NCI-H1092 (cell line): Measurements from ENCODE around the gene GALNS.
"Not testable (repeated sequence)": the region's sequence is repeated elsewhere in the genome, so short reads cannot be mapped to it uniquely, and the experiment has no call there.

Experiments
- DNase-seq: peaks from one replicate; lab custom pipeline; 2025; lab: John Stamatoyannopoulos, UW

The GALNS gene

DNA sequence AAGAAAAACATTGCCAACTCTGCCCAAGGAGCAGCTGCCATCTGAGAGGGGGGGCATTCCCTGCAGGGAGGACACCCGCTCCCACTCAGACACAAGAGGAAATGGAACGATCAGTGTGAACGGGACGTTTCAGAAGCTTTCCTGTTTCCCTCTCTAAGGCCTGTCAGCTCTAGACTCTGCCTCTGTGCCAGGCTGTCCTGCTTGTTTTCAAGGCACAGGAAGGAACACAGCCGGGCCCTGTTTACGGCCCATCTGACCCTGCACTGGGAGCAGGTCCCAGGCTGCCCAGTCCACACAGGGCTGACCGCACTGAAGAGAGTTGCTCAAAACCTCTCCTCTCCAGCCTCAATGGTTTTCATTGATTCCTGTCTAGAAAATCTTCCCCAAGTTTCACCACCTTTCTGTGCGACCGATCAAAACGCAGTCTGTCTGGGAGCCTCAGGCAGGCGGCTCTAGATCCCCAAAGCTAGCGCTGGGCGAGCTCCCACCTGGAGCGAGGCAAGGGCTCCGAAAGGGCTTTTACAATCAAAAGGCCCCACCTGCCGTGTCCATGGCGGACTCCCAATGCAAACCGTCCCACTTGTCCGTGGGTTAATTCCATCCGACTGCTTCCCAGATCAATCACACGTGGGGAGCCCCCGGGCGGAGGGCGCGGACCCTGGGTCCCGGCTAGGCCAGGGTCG lies 73.2 kb downstream of the GALNS start:
- DNase-seq = no peak

DNA sequence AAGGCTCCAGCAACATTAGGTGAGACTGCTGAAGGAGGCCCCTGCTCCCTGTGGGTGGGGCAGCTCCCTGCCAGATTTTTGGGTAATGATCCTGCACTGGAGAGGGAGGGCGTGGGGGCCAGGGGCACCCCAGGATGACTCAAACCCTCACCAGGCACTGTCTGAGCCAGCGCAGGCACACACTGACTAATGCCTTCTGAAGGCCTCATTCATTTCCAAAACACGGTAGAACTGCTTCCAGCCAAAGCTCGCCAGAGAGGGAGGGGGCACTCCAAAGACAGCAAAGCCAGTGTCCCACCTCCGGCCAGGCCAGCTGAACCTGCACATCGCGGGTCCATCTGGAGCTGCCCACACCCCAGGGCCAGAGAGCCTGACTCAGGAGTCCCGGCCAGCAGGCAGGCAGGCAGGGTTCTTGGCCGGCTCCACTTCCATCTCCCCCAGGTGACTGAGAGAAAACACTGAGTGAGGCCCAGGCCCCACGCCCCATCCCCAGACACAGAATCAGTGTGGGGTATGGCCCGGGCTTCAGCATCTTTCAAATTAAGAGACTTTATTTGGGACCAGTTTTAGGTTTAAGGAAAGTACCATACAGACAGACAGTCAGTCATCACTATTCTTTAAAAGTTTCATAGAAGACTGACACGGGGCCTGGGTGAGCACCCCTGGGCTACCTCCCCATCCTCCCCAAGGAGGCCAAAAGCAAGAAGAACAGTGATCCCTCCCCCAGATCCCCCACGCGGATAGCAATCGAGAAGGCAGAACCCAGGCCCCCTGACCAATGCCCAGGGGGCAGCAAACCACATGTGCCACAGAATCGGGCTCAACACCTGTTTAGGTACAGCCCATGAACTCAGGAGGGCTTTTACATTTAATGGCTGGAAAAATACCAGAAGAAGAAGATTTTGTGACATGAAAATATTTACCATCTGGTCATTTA lies 74.0 kb downstream of the GALNS start:
- no peak for DNase-seq

GRCh38 chr16:88781140-88782077 lies 75.3 kb downstream of the GALNS start:
- no peak for DNase-seq

- DNase-seq = no peak
Measured at GRCh38 chr16:88780142-88781062, 76.3 kb downstream of the GALNS start.

DNA sequence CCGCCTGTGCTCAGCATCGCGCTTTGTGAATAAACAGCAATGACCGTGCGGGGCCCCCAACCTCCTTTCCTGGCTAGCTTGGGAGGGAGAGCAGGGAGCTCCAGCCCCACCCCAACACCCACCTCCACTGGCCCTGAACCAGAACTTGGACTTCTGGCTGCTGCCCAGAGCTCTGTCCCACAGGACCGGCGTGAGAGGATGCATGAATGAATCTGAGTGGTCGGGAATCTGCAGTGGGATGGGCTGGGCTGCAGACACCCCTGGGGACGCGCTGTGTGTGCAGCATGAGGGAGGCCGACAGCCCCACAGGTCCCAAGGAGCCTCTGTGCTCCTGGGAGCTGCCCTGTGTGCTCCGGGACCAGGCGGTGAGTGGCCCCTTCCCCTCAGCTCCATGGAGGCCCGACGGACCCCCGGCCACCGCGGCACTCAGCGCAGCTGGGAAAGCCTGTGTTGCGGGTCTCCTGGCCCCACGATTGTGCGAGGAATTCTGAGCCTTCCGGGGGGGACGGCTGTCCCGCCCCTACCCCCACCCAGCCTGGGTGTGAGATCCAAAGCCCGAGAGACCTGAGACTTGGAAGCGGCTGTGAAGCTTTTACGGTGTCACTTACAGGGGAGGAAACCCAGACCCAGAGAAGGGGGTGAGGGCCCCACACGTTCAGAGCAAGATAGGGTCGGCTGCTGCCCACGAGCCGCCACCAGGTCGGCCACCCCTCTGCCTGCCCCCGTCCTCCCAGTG lies 77.2 kb downstream of the GALNS start:
- DNase-seq = no peak

GRCh38 chr16:88778541-88779065 lies 78.1 kb downstream of the GALNS start:
- DNase-seq = no peak

- no peak for DNase-seq
Measured at GRCh38 chr16:88778271-88778525, 78.5 kb downstream of the GALNS start.

DNA sequence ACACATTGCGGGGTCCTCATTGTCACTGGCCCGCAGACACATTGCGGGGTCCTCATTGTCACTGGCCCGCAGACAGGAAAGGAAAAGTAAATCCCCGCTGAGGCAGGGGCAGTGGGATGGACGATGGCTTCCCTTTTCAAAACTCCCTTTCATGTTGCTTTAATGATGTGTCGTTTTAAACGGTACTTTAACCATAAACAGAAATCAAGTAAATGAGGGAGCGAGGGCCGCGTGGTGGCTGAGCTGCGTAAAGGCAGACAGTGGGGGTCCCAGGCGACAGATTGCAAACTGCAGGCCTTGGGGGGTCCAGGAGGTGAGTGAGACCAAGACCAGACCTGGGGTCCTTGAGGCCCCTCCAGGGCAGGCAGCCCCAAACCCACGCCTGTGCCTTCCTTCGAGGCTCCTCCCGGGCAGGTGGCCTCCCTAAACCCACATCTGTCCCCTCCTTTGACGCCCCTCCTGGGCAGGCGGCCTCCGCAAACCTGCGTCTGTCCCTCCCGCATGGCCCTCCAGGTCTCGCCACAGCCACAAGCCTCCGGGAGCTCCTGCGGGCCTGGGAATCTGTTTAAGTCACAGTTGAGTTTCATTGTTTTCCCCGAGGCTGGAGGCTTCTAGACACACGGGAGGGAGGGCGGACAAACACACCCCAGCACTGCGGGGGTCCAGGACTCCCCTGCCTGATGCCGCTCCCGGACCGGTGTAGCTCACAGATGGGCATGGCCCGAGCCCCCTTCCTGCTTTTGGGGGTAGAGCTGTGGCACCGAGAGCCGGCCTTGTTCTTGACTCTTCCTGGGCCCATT lies 79.1 kb downstream of the GALNS start:
- DNase-seq = no peak

- DNase-seq = no peak
Measured at GRCh38 chr16:88775825-88776224, 80.9 kb downstream of the GALNS start.

DNA sequence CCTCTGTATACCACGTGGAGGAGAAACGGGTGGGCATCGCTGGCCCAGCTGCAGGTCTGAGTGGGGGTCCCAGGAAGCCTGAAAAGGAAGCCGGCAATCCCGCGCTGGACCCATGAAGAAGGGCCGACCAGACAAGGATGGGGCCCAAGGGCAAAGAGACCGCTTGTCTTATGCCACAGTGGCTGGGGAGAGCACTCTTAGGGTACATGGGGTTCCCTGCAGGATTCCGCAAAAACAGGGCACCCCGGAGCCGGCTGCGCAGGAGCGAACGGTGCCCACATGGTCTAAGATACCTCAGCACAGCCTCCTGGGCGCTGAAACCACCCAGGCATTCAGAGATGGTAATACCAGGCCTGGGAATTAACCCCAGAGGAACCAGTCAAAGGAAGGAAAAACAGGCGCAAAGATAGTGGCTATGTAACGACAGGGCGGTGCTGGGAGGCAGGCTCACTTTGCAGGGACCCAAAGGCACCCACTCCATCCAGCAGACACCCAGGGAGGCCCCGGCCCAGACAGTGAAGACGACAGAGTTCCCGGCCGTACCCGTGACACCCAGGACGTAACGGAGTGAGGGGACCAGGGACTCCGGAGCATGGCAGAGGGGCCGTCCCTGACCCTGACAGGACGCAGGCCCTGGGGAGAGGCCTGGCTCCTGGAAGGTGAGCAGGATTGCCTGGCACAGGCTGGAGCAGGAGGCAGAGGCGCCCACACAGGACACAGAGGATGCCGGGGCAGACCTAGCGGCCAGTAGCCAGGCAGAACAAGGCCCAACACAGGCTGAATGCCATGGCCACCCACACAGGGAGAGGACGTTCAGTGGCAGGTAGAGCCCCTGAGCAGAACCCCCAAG lies 82.0 kb downstream of the GALNS start:
- DNase-seq = no peak

DNA sequence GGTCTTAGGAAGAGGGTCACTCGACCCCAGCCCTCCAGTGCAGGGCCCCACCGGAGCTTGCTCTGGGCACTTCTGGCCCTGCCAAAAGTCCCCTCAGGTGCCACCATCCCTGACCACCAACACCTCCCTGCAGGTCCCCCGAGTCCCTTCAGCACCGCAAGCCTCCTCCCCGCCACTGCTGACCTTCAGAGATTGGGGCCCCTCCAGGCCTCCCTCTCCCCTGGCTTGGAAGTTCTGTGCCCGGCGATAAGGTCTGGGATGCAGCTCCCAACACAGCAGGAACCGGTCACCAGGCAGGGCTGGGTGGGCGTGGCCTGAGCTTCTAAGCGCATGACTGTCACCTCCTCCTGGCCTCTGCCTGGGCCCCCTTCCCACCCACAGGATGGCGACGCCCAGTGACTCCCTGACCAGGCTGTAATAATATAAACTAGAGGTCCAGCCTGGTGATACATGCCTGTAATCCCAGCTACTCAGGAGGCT lies 82.9 kb downstream of the GALNS start:
- no peak for DNase-seq

DNA sequence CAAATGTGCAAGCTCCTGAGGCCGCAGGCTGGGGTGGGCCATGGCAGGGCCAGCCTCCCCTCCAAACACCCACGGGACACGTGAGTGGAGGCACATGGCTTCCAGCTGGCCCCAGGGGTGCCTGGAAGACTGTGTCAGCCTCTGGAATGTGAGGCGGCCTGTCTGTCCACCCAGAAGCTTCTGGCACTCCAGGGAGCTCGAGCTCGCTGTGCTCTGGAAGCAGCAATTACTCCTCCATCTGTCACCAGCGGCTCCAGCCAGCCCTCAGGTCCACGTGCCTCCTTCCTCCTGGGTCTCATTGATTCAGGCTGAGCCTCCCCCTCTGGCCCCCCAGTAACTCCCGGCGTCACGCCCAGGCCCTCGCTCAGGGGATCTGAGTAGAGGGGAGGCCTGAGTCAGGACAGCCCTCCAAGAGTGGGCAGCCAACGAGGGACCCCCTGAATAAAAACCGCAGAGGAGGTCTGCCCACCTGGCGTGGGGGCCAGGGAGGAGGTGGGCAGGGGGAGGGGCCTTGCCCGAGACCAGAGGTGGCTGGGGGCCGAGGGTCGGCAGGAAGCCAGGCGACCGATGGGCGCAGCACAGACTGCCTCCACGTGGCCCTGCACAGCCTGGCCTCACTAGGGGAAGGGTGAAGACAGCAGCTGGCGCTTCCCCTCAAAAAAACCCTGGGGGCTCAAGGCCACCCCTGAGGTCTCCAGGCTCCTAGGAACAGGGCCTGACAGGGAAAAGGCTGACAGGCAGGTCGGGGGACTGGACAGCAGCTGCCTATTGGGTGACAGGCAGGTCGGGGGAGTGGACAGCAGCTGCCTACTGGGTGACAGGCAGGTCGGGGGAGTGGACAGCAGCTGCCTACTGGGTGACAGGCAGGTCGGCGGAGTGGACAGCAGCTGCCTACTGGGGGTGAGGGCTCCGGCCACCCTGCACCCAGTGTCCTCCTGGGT lies 83.6 kb downstream of the GALNS start:
- no peak for DNase-seq

GRCh38 chr16:88771781-88772180 lies 85.0 kb downstream of the GALNS start:
- DNase-seq = not testable (repeated sequence)

- no peak for DNase-seq
Measured at GRCh38 chr16:88771294-88771772, 85.4 kb downstream of the GALNS start.

DNA sequence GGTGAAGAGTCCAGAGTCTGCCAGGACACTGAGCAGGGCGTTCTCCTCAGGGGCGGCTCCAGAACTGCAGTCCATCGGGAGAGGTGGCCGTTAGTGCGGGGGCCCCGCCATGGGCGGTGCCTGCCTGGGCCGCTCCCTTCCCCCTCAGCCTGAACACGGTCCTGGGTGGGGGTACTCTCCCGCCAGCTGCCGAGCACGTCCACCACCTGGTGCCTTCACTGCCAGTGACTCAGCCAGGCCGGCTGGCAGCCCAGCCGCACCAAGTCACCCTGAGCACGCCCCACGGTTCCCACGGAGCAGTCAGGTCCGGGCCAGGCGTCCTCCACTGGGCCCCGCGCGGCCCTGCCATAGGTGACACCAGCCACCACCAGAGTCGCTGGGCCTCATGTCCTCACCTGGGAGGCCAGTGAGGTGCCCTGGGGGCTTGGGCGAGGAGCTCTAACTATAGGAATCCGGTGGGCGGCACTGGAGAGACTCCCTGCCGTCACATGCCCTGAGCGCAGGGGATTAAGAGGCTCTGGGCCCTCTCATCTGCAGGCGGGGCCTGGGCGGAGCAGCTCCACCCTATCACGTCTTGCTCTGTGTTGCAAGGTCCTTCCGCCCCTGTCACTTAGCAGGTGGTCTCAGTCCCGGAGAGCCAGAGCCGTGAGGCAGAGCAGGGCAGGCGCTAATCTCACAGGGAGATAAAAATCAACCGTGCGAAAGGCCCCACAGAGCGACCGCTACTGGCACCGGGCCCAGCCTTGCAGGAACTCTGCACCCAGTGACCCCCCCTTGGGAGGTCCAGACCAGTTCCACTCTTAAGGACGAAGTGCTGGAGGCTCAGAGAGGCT lies 86.1 kb downstream of the GALNS start:
- no peak for DNase-seq
